Panc1 (cell line): ENCODE data around the gene NXF3. TPM values are rescaled to one million over a fixed set of nuclear protein-coding genes. Genes with fewer than 3 reads are reported as not detected.
"Not testable (repeated sequence)": the region's sequence is repeated elsewhere in the genome, so short reads cannot be mapped to it uniquely, and the experiment has no call there.

Source experiments
- ATAC-seq: fragments of 200-7000 bp; cut with Tn5 transposase; 2 replicates; pipeline ENCODE4 v1.9.1; 2020; ENCODE audit warnings: mild to moderate bottlenecking, moderate library complexity
- BruUV-seq: library from RNA; stranded (reverse); fragments of 400-500 nt; replicated peaks from 2 replicates; lab custom pipeline; 2021; lab: Mats Ljungman, UMichigan
- CTCF ChIA-PET: fragments of 300-600 bp; sonication (Branson Sonifier 250); formaldehyde crosslinking; loops from one replicate; lab custom pipeline; 2022; ENCODE audit warnings: antibody characterized with exemption; lab: Charles Lee
- POLR2A ChIA-PET: fragments of 300-600 bp; sonication (Branson Sonifier 250); formaldehyde crosslinking; loops from one replicate; lab custom pipeline; 2022; ENCODE audit warnings: antibody characterized with exemption; lab: Charles Lee
- DNase-seq: peaks from one replicate; pipeline ENCODE4 v3.0.0-alpha.2; 2010; ENCODE audit warnings: low read depth, low spot score
- H3K27ac ChIP-seq: 2 replicates; pipeline ENCODE4 v1.5.1; 2011; ENCODE audit warnings: mild to moderate bottlenecking, low read length, inconsistent platforms
- H3K27me3 ChIP-seq: fragments of 200-500 bp; sonication (Bioruptor generic); 2 replicates; pipeline ENCODE4 v1.6.0; 2014; ENCODE audit warnings: low read length, inconsistent platforms; ENCODE audit not compliant: control insufficient read depth, insufficient read depth
- H3K36me3 ChIP-seq: fragments of 200-500 bp; sonication (Bioruptor generic); 2 replicates; pipeline ENCODE4 v1.5.1; 2014; ENCODE audit warnings: inconsistent platforms, mild to moderate bottlenecking, low read length, moderate library complexity; ENCODE audit not compliant: control insufficient read depth, insufficient read depth
- H3K4me1 ChIP-seq: 2 replicates; pipeline ENCODE4 v1.5.1; 2011; ENCODE audit warnings: inconsistent platforms, mild to moderate bottlenecking, low read length, moderate library complexity; ENCODE audit not compliant: control insufficient read depth, insufficient read depth
- H3K4me3 ChIP-seq, 2 experiments: 2 replicates each; pipeline ENCODE4 v1.5.1; 2011 to 2012; ENCODE audit warnings: low read depth in 2 of 2, low read length in 2 of 2, mild to moderate bottlenecking in 2 of 2, inconsistent platforms in 1 of 2, moderate library complexity in 1 of 2
- H3K9me3 ChIP-seq: fragments of 200-500 bp; sonication (Bioruptor generic); 2 replicates; pipeline ENCODE4 v1.5.1; 2014; ENCODE audit warnings: low read depth, mild to moderate bottlenecking, inconsistent platforms, low read length, moderate library complexity; ENCODE audit not compliant: control insufficient read depth, insufficient read depth
- CTCF ChIP-seq: fragments of 450-650 bp; IDR thresholded peaks from 2 replicates; pipeline ENCODE4 v1.5.1; 2017; ENCODE audit warnings: mild to moderate bottlenecking
- POLR2AphosphoS5 ChIP-seq: IDR thresholded peaks from 2 replicates; pipeline ENCODE4 v1.6.1; 2012; ENCODE audit warnings: mild to moderate bottlenecking, low read depth, low read length, moderate library complexity
- REST ChIP-seq, 2 experiments: IDR thresholded peaks; 2 replicates each; pipeline ENCODE4 v1.6.1; 2011 to 2012; ENCODE audit warnings: low read depth in 2 of 2, control low read depth in 1 of 2, low read length in 1 of 2, mild to moderate bottlenecking in 1 of 2, moderate library complexity in 1 of 2; ENCODE audit not compliant: insufficient read depth in 1 of 2
- SIN3A ChIP-seq: IDR thresholded peaks from 2 replicates; pipeline ENCODE4 v1.6.1; 2012; ENCODE audit warnings: low read depth, mild to moderate bottlenecking, low read length, moderate library complexity, borderline replicate concordance; ENCODE audit not compliant: insufficient read depth
- TCF7L2 ChIP-seq: IDR thresholded peaks from 2 replicates; pipeline ENCODE4 v1.6.1; 2011; ENCODE audit warnings: mild to moderate bottlenecking, low read depth, low read length, inconsistent platforms
- in situ Hi-C: cut with HindIII; loops from 2 replicates; pipeline ENCODE4 v1.10.0; 2016; ENCODE audit warnings: low sequenced_read_pairs, low pct_unique_long_range_greater_than_20kb
- intact Hi-C: fragments of 100-400 bp; cut with micrococcal nuclease; formaldehyde crosslinking; loops from one replicate; pipeline ENCODE4 v1.10.0; 2022; ENCODE audit not compliant: unreplicated experiment
- total RNA-seq: library from RNA; stranded (reverse); gene quantifications from one replicate; pipeline ENCODE4 v1.2.1, GENCODE V29; 2021; ENCODE audit not compliant: unreplicated experiment

Gene NXF3
- total RNA-seq, 1 experiment from 2014 or later: 0.26 TPM

GRCh38 chrX:103107836-103108235 is 14.9 kb upstream of the NXF3 start:
- no peaks in the 10 kb centered on the region for H3K4me1 ChIP-seq
- H3K27ac ChIP-seq: no peak overlapping the region
- no peak for ATAC-seq
- BruUV-seq: no TSS peak
- H3K4me3 ChIP-seq: no peak overlapping the region
- H3K36me3 ChIP-seq: no peaks in the 10 kb centered on the region
- TF ChIP-seq REST (IDR thresholded peaks at IDR 0.05; ENCODE audit: insufficient read depth in 1 of 2, low read depth in 2 of 2, low read length in 1 of 2) (no peak), POLR2AphosphoS5 (no peak), CTCF (no peak), TCF7L2 (no peak), SIN3A (no peak)
- ChIA-PET CTCF (no interaction called here), POLR2A (no interaction called here)
- in situ Hi-C loops: no loop called here
- intact Hi-C loops: no loop called here
- no peaks in the 10 kb centered on the region for H3K9me3 ChIP-seq
- no peak for DNase-seq
- no peaks in the 10 kb centered on the region for H3K27me3 ChIP-seq

- POLR2A ChIA-PET, intact Hi-C loops, H3K27me3 ChIP-seq, CTCF ChIA-PET, H3K4me3 ChIP-seq, ATAC-seq, DNase-seq, in situ Hi-C loops, H3K36me3 ChIP-seq, H3K4me1 ChIP-seq, BruUV-seq, H3K9me3 ChIP-seq, H3K27ac ChIP-seq: not testable (repeated sequence)
Measured at GRCh38 chrX:103107227-103107737, 14.3 kb upstream of the NXF3 start.

GRCh38 chrX:103104370-103104769 is 11.4 kb upstream of the NXF3 start:
- H3K4me3 ChIP-seq, CTCF ChIA-PET, BruUV-seq, H3K9me3 ChIP-seq, POLR2A ChIA-PET, DNase-seq, ATAC-seq, H3K27me3 ChIP-seq, in situ Hi-C loops, intact Hi-C loops, H3K4me1 ChIP-seq, H3K27ac ChIP-seq, H3K36me3 ChIP-seq: not testable (repeated sequence)

- H3K4me1 ChIP-seq, DNase-seq, H3K36me3 ChIP-seq, POLR2A ChIA-PET, CTCF ChIA-PET, H3K27me3 ChIP-seq, ATAC-seq, H3K4me3 ChIP-seq, in situ Hi-C loops, BruUV-seq, intact Hi-C loops, H3K9me3 ChIP-seq, H3K27ac ChIP-seq: not testable (repeated sequence)
Measured at GRCh38 chrX:103103866-103104265, 10.9 kb upstream of the NXF3 start.
